Measurements from ENCODE around the gene LRMDA. TPM values are rescaled to one million over a fixed set of nuclear protein-coding genes. Genes with fewer than 3 reads are reported as not detected.

The LRMDA gene
- total RNA-seq, 4 donors from 2014 or later = 7.3 to 20.1 (median 8.4) TPM

- peaks cover 0 to 7% of the 10 kb centered on the region in 2 donors for H3K36me3 ChIP-seq
- H3K4me1 ChIP-seq = no peaks in the 10 kb centered on the region
- no CpG with 5 or more reads among the region's 1 CpG for WGBS, 2 donors (ENCODE audit: low coverage in 1 of 2)
- TF ChIP-seq POLR2AphosphoS5 (IDR thresholded peaks at IDR 0.05) (no peak), EP300 (IDR thresholded peaks at IDR 0.05) (no peak), POLR2A (IDR thresholded peaks at IDR 0.05) (no peak)
- TF ChIP-seq, protein P1, sequence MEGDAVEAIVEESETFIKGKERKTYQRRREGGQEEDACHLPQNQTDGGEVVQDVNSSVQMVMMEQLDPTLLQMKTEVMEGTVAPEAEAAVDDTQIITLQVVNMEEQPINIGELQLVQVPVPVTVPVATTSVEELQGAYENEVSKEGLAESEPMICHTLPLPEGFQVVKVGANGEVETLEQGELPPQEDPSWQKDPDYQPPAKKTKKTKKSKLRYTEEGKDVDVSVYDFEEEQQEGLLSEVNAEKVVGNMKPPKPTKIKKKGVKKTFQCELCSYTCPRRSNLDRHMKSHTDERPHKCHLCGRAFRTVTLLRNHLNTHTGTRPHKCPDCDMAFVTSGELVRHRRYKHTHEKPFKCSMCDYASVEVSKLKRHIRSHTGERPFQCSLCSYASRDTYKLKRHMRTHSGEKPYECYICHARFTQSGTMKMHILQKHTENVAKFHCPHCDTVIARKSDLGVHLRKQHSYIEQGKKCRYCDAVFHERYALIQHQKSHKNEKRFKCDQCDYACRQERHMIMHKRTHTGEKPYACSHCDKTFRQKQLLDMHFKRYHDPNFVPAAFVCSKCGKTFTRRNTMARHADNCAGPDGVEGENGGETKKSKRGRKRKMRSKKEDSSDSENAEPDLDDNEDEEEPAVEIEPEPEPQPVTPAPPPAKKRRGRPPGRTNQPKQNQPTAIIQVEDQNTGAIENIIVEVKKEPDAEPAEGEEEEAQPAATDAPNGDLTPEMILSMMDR (IDR thresholded peaks at IDR 0.05) = no peak
- no peak overlapping the region for H3K27ac ChIP-seq
- peaks cover 0 to 44% (median 0%) of the 10 kb centered on the region in 3 donors for H3K9me3 ChIP-seq
- H3K27me3 ChIP-seq = no peaks in the 10 kb centered on the region
- ATAC-seq = no peak
- no peak overlapping the region for H3K4me3 ChIP-seq
Measured at GRCh38 chr10:75582102-75582501, 150.7 kb downstream of the LRMDA start.

GRCh38 chr10:75585294-75585693, 153.9 kb downstream of the LRMDA start:
- no peaks in the 10 kb centered on the region for H3K4me1 ChIP-seq
- no peak overlapping the region for H3K27ac ChIP-seq
- 92 to 100% methylated on average over 1 of the region's 1 CpG for WGBS, 2 donors (ENCODE audit: low coverage in 1 of 2)
- no peak overlapping the region for H3K4me3 ChIP-seq
- no peak for ATAC-seq
- no peaks in the 10 kb centered on the region for H3K27me3 ChIP-seq
- TF ChIP-seq EP300 (IDR thresholded peaks at IDR 0.05) (no peak), POLR2A (IDR thresholded peaks at IDR 0.05) (no peak), POLR2AphosphoS5 (IDR thresholded peaks at IDR 0.05) (no peak)
- TF ChIP-seq, protein P1 (IDR thresholded peaks at IDR 0.05) = no peak
- peaks cover 0 to 7% of the 10 kb centered on the region in 2 donors for H3K36me3 ChIP-seq
- H3K9me3 ChIP-seq = peaks cover 0 to 35% (median 0%) of the 10 kb centered on the region in 3 donors

GRCh38 chr10:75586814-75587213, 155.4 kb downstream of the LRMDA start:
- Histone ChIP-seq H3K4me1 (no peaks in the 10 kb centered on the region), H3K27me3 (no peaks in the 10 kb centered on the region), H3K4me3 (no peak overlapping the region), H3K27ac (no peak overlapping the region), H3K36me3 (peaks cover 0 to 7% of the 10 kb centered on the region in 2 donors), H3K9me3 (peaks cover 0 to 19% (median 0%) of the 10 kb centered on the region in 3 donors)
- no peak for TF ChIP-seq EP300 (IDR thresholded peaks at IDR 0.05)
- TF ChIP-seq POLR2A (IDR thresholded peaks at IDR 0.05) = no peak
- no peak for TF ChIP-seq POLR2AphosphoS5 (IDR thresholded peaks at IDR 0.05)
- 89 to 100% methylated on average over 1 of the region's 1 CpG for WGBS, 2 donors (ENCODE audit: low coverage in 1 of 2)
- ATAC-seq = no peak

GRCh38 chr10:75588031-75588430, 156.6 kb downstream of the LRMDA start:
- ATAC-seq = no peak
- peaks cover 0 to 7% (median 0%) of the 10 kb centered on the region in 3 donors for H3K9me3 ChIP-seq
- no peak overlapping the region for H3K4me3 ChIP-seq
- 67 to 100% methylated on average over 1 of the region's 1 CpG for WGBS, 2 donors (ENCODE audit: low coverage in 1 of 2)
- TF ChIP-seq POLR2AphosphoS5 (IDR thresholded peaks at IDR 0.05) = no peak
- TF ChIP-seq, protein P1 (IDR thresholded peaks at IDR 0.05) = no peak
- TF ChIP-seq POLR2A (IDR thresholded peaks at IDR 0.05) = no peak
- no peak for TF ChIP-seq EP300 (IDR thresholded peaks at IDR 0.05)
- no peaks in the 10 kb centered on the region for H3K36me3 ChIP-seq
- no peaks in the 10 kb centered on the region for H3K27me3 ChIP-seq
- peaks cover 0 to 9% (median 0%) of the 10 kb centered on the region in 3 donors for H3K4me1 ChIP-seq
- H3K27ac ChIP-seq = no peak overlapping the region

- no peaks in the 10 kb centered on the region for H3K27me3 ChIP-seq
- H3K27ac ChIP-seq = no peak overlapping the region
- no peak for ATAC-seq
- H3K9me3 ChIP-seq = no peaks in the 10 kb centered on the region
- no peaks in the 10 kb centered on the region for H3K36me3 ChIP-seq
- no peak for TF ChIP-seq POLR2A (IDR thresholded peaks at IDR 0.05)
- TF ChIP-seq POLR2AphosphoS5 (IDR thresholded peaks at IDR 0.05) = no peak
- TF ChIP-seq, protein P1 (IDR thresholded peaks at IDR 0.05) = no peak
- TF ChIP-seq EP300 (IDR thresholded peaks at IDR 0.05) = no peak
- WGBS, 2 donors (ENCODE audit: low coverage in 1 of 2) = 98 to 100% methylated on average over 1 to 3 of the region's 3 CpGs
- peaks cover 0 to 16% (median 0%) of the 10 kb centered on the region in 3 donors for H3K4me1 ChIP-seq
- H3K4me3 ChIP-seq = no peak overlapping the region
Measured at GRCh38 chr10:75589895-75590654, 158.7 kb downstream of the LRMDA start.
